ENCODE data around the gene ZNF138. TPM values are rescaled to one million over a fixed set of nuclear protein-coding genes. Genes with fewer than 3 reads are reported as not detected.
"Not testable (repeated sequence)": the region's sequence is repeated elsewhere in the genome, so short reads cannot be mapped to it uniquely, and the experiment has no call there.

The ZNF138 gene
- total RNA-seq, 1 experiment from 2014 or later: 25.6 TPM

GRCh38 chr7:64775289-64775688 is 18.9 kb upstream of the ZNF138 start:
- no peak for DNase-seq
- TF ChIP-seq CTCF (conservative IDR thresholded peaks at IDR 0.05): no peak
- no peaks in the 10 kb centered on the region for H3K27me3 Mint-ChIP-seq (ENCODE audit: low read depth)
- Histone ChIP-seq H2BK12ac (ENCODE audit: insufficient read length, low read depth, low read length) (no peak overlapping the region), H3K79me2 (ENCODE audit: insufficient read depth, low read length) (no peaks in the 10 kb centered on the region), H3K23ac (ENCODE audit: insufficient read length, low read depth, low read length) (no peak overlapping the region), H2BK20ac (ENCODE audit: low read depth, low read length, poor library complexity, severe bottlenecking) (no peak overlapping the region), H3T11ph (ENCODE audit: low read length) (no peak overlapping the region), H2BK5ac (ENCODE audit: insufficient read length, low read length) (no peak overlapping the region), H3K9me3 (ENCODE audit: control insufficient read depth, low read depth, low read length) (peaks cover 32% of the 10 kb centered on the region), H3K4me1 (ENCODE audit: insufficient read depth, low read length) (no peaks in the 10 kb centered on the region), H2AK5ac (ENCODE audit: insufficient read length, low read length) (no peak overlapping the region), H3K18ac (ENCODE audit: insufficient read length, low read depth, low read length) (no peak overlapping the region), H4K91ac (ENCODE audit: insufficient read length, low read depth, low read length) (no peak overlapping the region), H3K56ac (ENCODE audit: insufficient read length, low read depth, low read length) (no peak overlapping the region), H4K5ac (ENCODE audit: insufficient read length, low read depth, low read length) (no peak overlapping the region), H2AFZ (ENCODE audit: low read length) (no peak overlapping the region), H2BK120ac (ENCODE audit: low read depth, low read length, poor library complexity, severe bottlenecking) (no peak overlapping the region), H3K79me1 (ENCODE audit: insufficient read depth, low read depth, low read length, poor library complexity, severe bottlenecking) (no peaks in the 10 kb centered on the region), H4K8ac (replicated peaks; ENCODE audit: insufficient read length, low read depth, low read length) (no peak overlapping the region), H3K14ac (ENCODE audit: insufficient read depth, low read length) (no peak overlapping the region), H4K20me1 (ENCODE audit: control insufficient read depth, insufficient read depth, insufficient read length) (no peaks in the 10 kb centered on the region), H3K4me2 (ENCODE audit: insufficient read depth, insufficient read length, low read length) (no peak overlapping the region), H2BK15ac (ENCODE audit: low read depth, low read length) (no peak overlapping the region), H3K4ac (ENCODE audit: low read depth, low read length) (no peak overlapping the region), H3K23me2 (ENCODE audit: insufficient read length, low read depth, low read length, poor library complexity, severe bottlenecking) (no peaks in the 10 kb centered on the region), H3K27me3 (ENCODE audit: insufficient read depth, low read length) (no peaks in the 10 kb centered on the region), H3K9ac (ENCODE audit: extremely low read depth, insufficient read length, low read length) (no peak overlapping the region), H3K27ac (ENCODE audit: insufficient read length, low read depth, low read length) (no peak overlapping the region)
- H3K4me1 Mint-ChIP-seq: no peaks in the 10 kb centered on the region
- H3K27ac Mint-ChIP-seq: no peak overlapping the region
- peaks cover 81 to 83% of the 10 kb centered on the region in 2 experiments for H3K9me3 Mint-ChIP-seq
- no CpG with 5 or more reads among the region's 3 CpGs for WGBS (ENCODE audit: extremely low coverage, insufficient read length, low lambda C conversion rate)
- H3K36me3 Mint-ChIP-seq (ENCODE audit: insufficient read depth in 1 of 3, low read depth in 3 of 3): peaks cover 0 to 28% (median 2%) of the 10 kb centered on the region in 3 experiments; a peak in 3 of 7 replicates
- no peak overlapping the region for H3K4me3 Mint-ChIP-seq

- H3K27me3 ChIP-seq (ENCODE audit: insufficient read depth, low read length); H3K36me3 Mint-ChIP-seq (ENCODE audit: insufficient read depth in 1 of 3, low read depth in 3 of 3); H4K20me1 ChIP-seq (ENCODE audit: control insufficient read depth, insufficient read depth, insufficient read length); H4K91ac ChIP-seq (ENCODE audit: insufficient read length, low read depth, low read length); H3K4me3 Mint-ChIP-seq; H3K79me2 ChIP-seq (ENCODE audit: insufficient read depth, low read length); H3K14ac ChIP-seq (ENCODE audit: insufficient read depth, low read length); H3K56ac ChIP-seq (ENCODE audit: insufficient read length, low read depth, low read length); H3K27ac Mint-ChIP-seq; H4K5ac ChIP-seq (ENCODE audit: insufficient read length, low read depth, low read length); H2AFZ ChIP-seq (ENCODE audit: low read length); H3K4me1 Mint-ChIP-seq; H3K79me1 ChIP-seq (ENCODE audit: insufficient read depth, low read depth, low read length, poor library complexity, severe bottlenecking); H3K18ac ChIP-seq (ENCODE audit: insufficient read length, low read depth, low read length); H2AK5ac ChIP-seq (ENCODE audit: insufficient read length, low read length); H3T11ph ChIP-seq (ENCODE audit: low read length); H3K4me1 ChIP-seq (ENCODE audit: insufficient read depth, low read length); H2BK15ac ChIP-seq (ENCODE audit: low read depth, low read length); DNase-seq; H3K27me3 Mint-ChIP-seq (ENCODE audit: low read depth); H3K4me2 ChIP-seq (ENCODE audit: insufficient read depth, insufficient read length, low read length); H2BK5ac ChIP-seq (ENCODE audit: insufficient read length, low read length); H3K4ac ChIP-seq (ENCODE audit: low read depth, low read length); H4K8ac ChIP-seq (replicated peaks; ENCODE audit: insufficient read length, low read depth, low read length); H3K27ac ChIP-seq (ENCODE audit: insufficient read length, low read depth, low read length); H3K23ac ChIP-seq (ENCODE audit: insufficient read length, low read depth, low read length); H3K23me2 ChIP-seq (ENCODE audit: insufficient read length, low read depth, low read length, poor library complexity, severe bottlenecking); H2BK20ac ChIP-seq (ENCODE audit: low read depth, low read length, poor library complexity, severe bottlenecking); H2BK120ac ChIP-seq (ENCODE audit: low read depth, low read length, poor library complexity, severe bottlenecking); H2BK12ac ChIP-seq (ENCODE audit: insufficient read length, low read depth, low read length); H3K9ac ChIP-seq (ENCODE audit: extremely low read depth, insufficient read length, low read length): not testable (repeated sequence)
- H3K9me3 Mint-ChIP-seq: peaks cover 74 to 76% of the 10 kb centered on the region in 2 experiments
- WGBS (ENCODE audit: extremely low coverage, insufficient read length, low lambda C conversion rate): no CpG with 5 or more reads among the region's 23 CpGs
- H3K9me3 ChIP-seq (ENCODE audit: control insufficient read depth, low read depth, low read length): peaks cover 14% of the 10 kb centered on the region
These were observed 9.4 kb upstream of the ZNF138 start for GRCh38 chr7:64784842-64785241.

Measured in H9 (cell line).